SH-SY5Y (cell line): ENCODE results near the gene SLC23A2.

ENCODE experiments used
- GATA2 ChIP-seq: IDR thresholded peaks from 2 replicates; pipeline ENCODE4 v1.6.1; 2011; ENCODE audit warnings: mild to moderate bottlenecking, low read depth, low read length
- GATA3 ChIP-seq: IDR thresholded peaks from 2 replicates; pipeline ENCODE4 v1.6.1; 2011; ENCODE audit warnings: low read depth, mild to moderate bottlenecking, low read length, moderate library complexity

SLC23A2 gene

GRCh38 chr20:4871486-4871885 is 129.8 kb downstream of the SLC23A2 start:
- TF ChIP-seq GATA3 (no peak), GATA2 (no peak)

GRCh38 chr20:4870906-4871305 is 130.4 kb downstream of the SLC23A2 start:
- TF ChIP-seq GATA2 (no peak), GATA3 (no peak)

- TF ChIP-seq GATA2, result no peak
- no peak for TF ChIP-seq GATA3
Observed at GRCh38 chr20:4869290-4870193, 131.8 kb downstream of the SLC23A2 start.

GRCh38 chr20:4867051-4867450 is 134.3 kb downstream of the SLC23A2 start:
- TF ChIP-seq GATA2, result no peak
- TF ChIP-seq GATA3, result no peak

- TF ChIP-seq GATA3, result no peak
- TF ChIP-seq GATA2, result no peak
Observed at GRCh38 chr20:4866429-4866828, 134.9 kb downstream of the SLC23A2 start.

GRCh38 chr20:4864311-4864752 is 137.0 kb downstream of the SLC23A2 start:
- TF ChIP-seq GATA3 (no peak), GATA2 (no peak)

- TF ChIP-seq GATA2, result no peak
- no peak for TF ChIP-seq GATA3
Observed at GRCh38 chr20:4862661-4863060, 138.6 kb downstream of the SLC23A2 start.

- TF ChIP-seq GATA3 (no peak), GATA2 (no peak)
Observed at GRCh38 chr20:4861961-4862360, 139.3 kb downstream of the SLC23A2 start.

- TF ChIP-seq GATA2 (no peak), GATA3 (no peak)
Observed at GRCh38 chr20:4858000-4858399, 143.3 kb downstream of the SLC23A2 start.

- TF ChIP-seq GATA2, result no peak
- no peak for TF ChIP-seq GATA3
Observed at GRCh38 chr20:4856022-4856755, 145.1 kb downstream of the SLC23A2 start.

- TF ChIP-seq GATA2, result no peak
Observed at GRCh38 chr20:4855555-4855954, 145.8 kb downstream of the SLC23A2 start.

GRCh38 chr20:4855097-4855496 is 146.2 kb downstream of the SLC23A2 start:
- TF ChIP-seq GATA3 (no peak), GATA2 (no peak)

GRCh38 chr20:4854561-4854901 is 146.8 kb downstream of the SLC23A2 start:
- TF ChIP-seq GATA3 (no peak), GATA2 (no peak)

GRCh38 chr20:4853757-4854560 is 147.4 kb downstream of the SLC23A2 start:
- TF ChIP-seq GATA3 (no peak), GATA2 (no peak)
